CD4-positive, alpha-beta T cell (primary cell): ENCODE results near the gene YTHDF1. TPM values are rescaled to one million over a fixed set of nuclear protein-coding genes. Genes with fewer than 3 reads are reported as not detected.

Experiments
- ATAC-seq: fragments of 200-7000 bp; cut with Tn5 transposase; one replicate; pipeline ENCODE4 v1.10.0; 2022; ENCODE audit warnings: mild to moderate bottlenecking; ENCODE audit not compliant: poor library complexity
- CTCF ChIA-PET: fragments of 350-600 bp; sonication (Branson Sonifier 250); formaldehyde crosslinking; loops from one replicate; lab custom pipeline; 2021; ENCODE audit warnings: antibody characterized with exemption, inconsistent platforms; lab: Charles Lee
- POLR2A ChIA-PET: fragments of 350-600 bp; sonication (Branson Sonifier 250); formaldehyde crosslinking; loops from one replicate; lab custom pipeline; 2021; ENCODE audit warnings: antibody characterized with exemption, inconsistent platforms; lab: Charles Lee
- DNase-seq, 14 experiments: peaks; one replicate each; pipeline ENCODE4 v3.0.0-alpha.2; 2013 to 2020; ENCODE audit warnings: mixed read lengths in 2 of 14
- H3K27ac ChIP-seq, 2 donors: one replicate each; pipeline versions ENCODE4 v1.5.1 to v1.7.0; 2013; ENCODE audit warnings: low read length in 2 of 2, low read depth in 1 of 2, mild to moderate bottlenecking in 1 of 2
- H3K27me3 ChIP-seq, 2 experiments: 1 replicate in 1 of 2; 2 replicates in 1 of 2; pipeline versions ENCODE4 v1.6.1 to v1.7.0; 2013; ENCODE audit warnings: low read length in 2 of 2, control low read depth in 1 of 2, mild to moderate bottlenecking in 1 of 2, moderate library complexity in 1 of 2; ENCODE audit not compliant: insufficient read depth in 2 of 2, control insufficient read depth in 1 of 2
- H3K36me3 ChIP-seq: one replicate; pipeline ENCODE4 v1.6.1; 2013; ENCODE audit warnings: low read length, control low read depth; ENCODE audit not compliant: insufficient read depth
- H3K4me1 ChIP-seq: one replicate; pipeline ENCODE4 v1.6.1; 2013; ENCODE audit warnings: low read length, control low read depth; ENCODE audit not compliant: insufficient read depth
- H3K4me3 ChIP-seq: one replicate; pipeline ENCODE4 v1.5.1; 2013; ENCODE audit warnings: mild to moderate bottlenecking, low read length, moderate library complexity
- H3K9me3 ChIP-seq, 2 experiments: 1 replicate in 1 of 2; 2 replicates in 1 of 2; pipeline versions ENCODE4 v1.6.1 to v1.7.0; 2013; ENCODE audit warnings: low read length in 2 of 2, mild to moderate bottlenecking in 2 of 2, control low read depth in 1 of 2, moderate library complexity in 1 of 2; ENCODE audit not compliant: control insufficient read depth in 1 of 2, insufficient read depth in 1 of 2
- H3K27ac Mint-ChIP-seq: one replicate; pipeline ENCODE4 v1.8.0; 2020; ENCODE audit warnings: mixed read lengths
- H3K27me3 Mint-ChIP-seq: one replicate; pipeline ENCODE4 v1.8.0; 2021; ENCODE audit warnings: mixed read lengths
- H3K36me3 Mint-ChIP-seq: one replicate; pipeline ENCODE4 v1.8.0; 2021; ENCODE audit warnings: low read depth, mixed read lengths
- H3K4me1 Mint-ChIP-seq: one replicate; pipeline ENCODE4 v1.8.0; 2021; ENCODE audit warnings: low read depth, mixed read lengths
- H3K4me3 Mint-ChIP-seq: one replicate; pipeline ENCODE4 v1.8.0; 2020; ENCODE audit warnings: mild to moderate bottlenecking, mixed read lengths
- H3K9me3 Mint-ChIP-seq: one replicate; pipeline ENCODE4 v1.8.0; 2020; ENCODE audit warnings: mixed read lengths
- intact Hi-C, 2 experiments: fragments of 100-400 bp; cut with DNase I in 1 of 2; cut with micrococcal nuclease in 1 of 2; formaldehyde crosslinking; loops; one replicate each; pipeline versions ENCODE4 v1.15.1 to v1.9.0; 2023 to 2025; cut with DNase I, micrococcal nuclease
- total RNA-seq, 174 experiments: library from RNA in 2 of 174; stranded (reverse) in 2 of 174; gene quantifications; one replicate each; pipeline ENCODE4 v1.2.3 and lab custom pipeline; 2021 to 2026
- TF ChIP-seq, protein P1 (sequence below): fragments of 200-600 bp; IDR thresholded peaks from one replicate; pipeline ENCODE4 v1.8.0; 2022; ENCODE audit warnings: antibody characterized with exemption, mild to moderate bottlenecking

Gene YTHDF1
- total RNA-seq, 2 experiments from 2014 or later: 43.7 to 44.1 TPM

DNA sequence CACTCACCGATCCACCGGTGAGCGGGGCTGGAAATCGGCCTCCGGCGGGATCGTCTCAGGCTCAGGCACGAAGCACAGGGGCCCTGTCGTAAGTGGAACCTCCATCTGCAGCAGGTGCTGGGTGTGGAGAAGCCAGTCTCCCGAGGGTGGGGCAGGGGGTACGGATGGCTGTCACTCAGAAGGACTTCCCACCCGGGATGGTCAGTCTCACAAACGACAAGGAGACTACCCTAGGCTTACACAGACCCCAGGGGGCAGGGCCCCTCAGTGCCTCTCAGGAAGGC is 27.8 kb downstream of the YTHDF1 start:
- H3K4me1 Mint-ChIP-seq: no peaks in the 10 kb centered on the region
- no peak for ATAC-seq
- no peak overlapping the region for H3K27ac ChIP-seq
- ChIA-PET CTCF (no interaction called here), POLR2A (no interaction called here)
- no peaks in the 10 kb centered on the region for H3K9me3 Mint-ChIP-seq
- H3K36me3 ChIP-seq: no peaks in the 10 kb centered on the region
- no peaks in the 10 kb centered on the region for H3K27me3 Mint-ChIP-seq
- intact Hi-C loops: no loop called here
- no peak for DNase-seq
- no peaks in the 10 kb centered on the region for H3K9me3 ChIP-seq
- no peak overlapping the region for H3K4me3 Mint-ChIP-seq
- no peak overlapping the region for H3K4me3 ChIP-seq
- no peaks in the 10 kb centered on the region for H3K4me1 ChIP-seq
- no peaks in the 10 kb centered on the region for H3K27me3 ChIP-seq
- TF ChIP-seq, protein P1, sequence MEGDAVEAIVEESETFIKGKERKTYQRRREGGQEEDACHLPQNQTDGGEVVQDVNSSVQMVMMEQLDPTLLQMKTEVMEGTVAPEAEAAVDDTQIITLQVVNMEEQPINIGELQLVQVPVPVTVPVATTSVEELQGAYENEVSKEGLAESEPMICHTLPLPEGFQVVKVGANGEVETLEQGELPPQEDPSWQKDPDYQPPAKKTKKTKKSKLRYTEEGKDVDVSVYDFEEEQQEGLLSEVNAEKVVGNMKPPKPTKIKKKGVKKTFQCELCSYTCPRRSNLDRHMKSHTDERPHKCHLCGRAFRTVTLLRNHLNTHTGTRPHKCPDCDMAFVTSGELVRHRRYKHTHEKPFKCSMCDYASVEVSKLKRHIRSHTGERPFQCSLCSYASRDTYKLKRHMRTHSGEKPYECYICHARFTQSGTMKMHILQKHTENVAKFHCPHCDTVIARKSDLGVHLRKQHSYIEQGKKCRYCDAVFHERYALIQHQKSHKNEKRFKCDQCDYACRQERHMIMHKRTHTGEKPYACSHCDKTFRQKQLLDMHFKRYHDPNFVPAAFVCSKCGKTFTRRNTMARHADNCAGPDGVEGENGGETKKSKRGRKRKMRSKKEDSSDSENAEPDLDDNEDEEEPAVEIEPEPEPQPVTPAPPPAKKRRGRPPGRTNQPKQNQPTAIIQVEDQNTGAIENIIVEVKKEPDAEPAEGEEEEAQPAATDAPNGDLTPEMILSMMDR: no peak
- H3K36me3 Mint-ChIP-seq: no peaks in the 10 kb centered on the region
- H3K27ac Mint-ChIP-seq: no peak overlapping the region

DNA sequence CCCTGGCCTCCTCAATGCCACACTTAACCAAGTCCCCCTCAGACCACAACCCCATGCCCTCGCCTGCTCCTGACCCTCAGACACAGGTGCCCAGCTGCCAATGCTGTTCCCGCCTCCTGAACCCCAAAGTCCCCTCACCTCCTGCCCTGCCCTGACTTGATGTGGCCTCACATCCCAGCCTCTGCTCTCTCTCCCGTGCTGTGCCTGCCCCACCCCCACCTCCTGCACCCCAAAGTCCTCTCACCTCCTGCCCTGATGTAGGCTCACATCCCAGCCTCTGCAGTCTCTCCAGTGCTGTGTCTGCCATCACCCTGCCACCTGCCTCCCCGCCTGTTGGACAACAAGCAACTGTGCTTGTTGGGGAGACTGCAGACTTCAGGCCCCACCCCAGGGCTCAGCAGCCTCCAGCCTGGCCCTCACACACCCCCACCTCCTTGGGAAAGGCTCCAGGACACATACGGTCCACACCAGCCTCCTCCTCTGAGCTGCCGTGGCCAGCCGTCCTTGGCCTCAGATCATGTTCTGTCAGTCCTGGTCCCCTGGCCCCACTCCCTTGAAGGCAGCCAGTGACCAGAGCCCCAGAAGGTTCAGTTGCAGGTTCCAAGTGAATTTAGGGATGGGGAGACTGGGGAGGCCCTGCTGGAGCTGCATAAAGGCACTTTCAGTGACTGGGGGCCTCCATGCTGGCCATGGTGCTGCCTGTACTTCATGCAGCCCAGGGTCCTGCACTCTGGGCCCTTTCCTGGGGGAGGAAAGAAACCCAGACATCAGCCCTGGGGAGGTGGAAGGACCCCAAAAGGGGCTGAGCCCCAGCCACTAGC is 28.4 kb downstream of the YTHDF1 start:
- no peaks in the 10 kb centered on the region for H3K27me3 Mint-ChIP-seq
- no peak for DNase-seq
- Histone ChIP-seq H3K4me1 (no peaks in the 10 kb centered on the region), H3K4me3 (no peak overlapping the region), H3K9me3 (no peaks in the 10 kb centered on the region), H3K27me3 (peaks cover 0 to 4% of the 10 kb centered on the region in 2 experiments), H3K27ac (no peak overlapping the region), H3K36me3 (no peaks in the 10 kb centered on the region)
- intact Hi-C loops: no loop called here
- no peak overlapping the region for H3K4me3 Mint-ChIP-seq
- ChIA-PET CTCF (no interaction called here), POLR2A (no interaction called here)
- no peaks in the 10 kb centered on the region for H3K4me1 Mint-ChIP-seq
- no peak overlapping the region for H3K27ac Mint-ChIP-seq
- H3K36me3 Mint-ChIP-seq: no peaks in the 10 kb centered on the region
- TF ChIP-seq, protein P1: no peak
- H3K9me3 Mint-ChIP-seq: no peaks in the 10 kb centered on the region
- no peak for ATAC-seq

DNA sequence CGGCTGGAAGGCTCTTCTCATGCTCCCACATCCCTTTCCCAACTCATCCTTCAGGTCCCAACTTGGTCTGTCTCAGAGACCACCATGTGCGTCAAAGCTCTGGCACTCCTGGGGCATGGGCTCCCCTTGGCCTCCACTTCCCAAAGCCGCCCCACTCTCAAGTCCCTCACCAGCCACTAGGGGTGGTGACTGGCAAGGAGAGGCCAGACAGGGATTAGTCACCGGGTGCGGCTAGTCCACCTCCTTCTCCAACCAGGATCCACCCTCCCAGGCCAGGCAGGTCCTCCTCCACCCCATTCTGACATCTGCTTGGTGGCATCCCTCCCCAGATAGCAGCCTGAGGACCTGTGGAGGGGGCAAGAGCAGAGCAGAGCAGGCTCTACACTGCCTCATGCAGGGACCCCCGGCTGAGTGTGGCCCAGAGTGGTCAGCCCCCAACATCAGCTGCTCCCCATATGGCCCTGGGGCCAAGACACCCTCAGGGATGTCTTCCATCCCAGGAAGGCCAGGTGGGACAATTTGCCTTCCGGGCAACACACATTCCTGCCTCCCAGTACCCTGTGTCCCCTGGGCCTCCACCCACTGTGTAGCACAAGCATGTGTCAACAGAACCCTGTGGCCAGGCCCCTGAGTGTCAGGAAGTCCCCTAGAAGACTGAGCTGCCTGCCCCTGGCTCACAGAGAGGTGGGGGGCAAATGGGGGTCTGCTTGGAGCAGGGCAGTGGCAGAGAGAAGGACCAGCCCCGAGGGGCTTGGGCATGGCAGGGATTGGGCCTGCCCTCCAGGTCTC is 29.2 kb downstream of the YTHDF1 start:
- no peak overlapping the region for H3K27ac Mint-ChIP-seq

More for the DNA sequence above, 29.2 kb downstream of the YTHDF1 start:
- Histone ChIP-seq H3K4me3 (no peak overlapping the region), H3K27ac (no peak overlapping the region), H3K36me3 (no peaks in the 10 kb centered on the region), H3K9me3 (no peaks in the 10 kb centered on the region), H3K27me3 (peaks cover 0 to 6% of the 10 kb centered on the region in 2 experiments), H3K4me1 (no peaks in the 10 kb centered on the region)
- Mint-ChIP-seq H3K9me3 (no peaks in the 10 kb centered on the region), H3K4me3 (no peak overlapping the region), H3K27me3 (peaks cover 5% of the 10 kb centered on the region), H3K4me1 (no peaks in the 10 kb centered on the region), H3K36me3 (no peaks in the 10 kb centered on the region)
- POLR2A ChIA-PET: no interaction called here
- CTCF ChIA-PET: no interaction called here
- ATAC-seq (no peak), DNase-seq (no peak)
- intact Hi-C loops: no loop called here
- TF ChIP-seq, protein P1: no peak
